Iris pigment epithelial cell (primary cell): ENCODE measurements around the gene MAML2.
"Not testable (repeated sequence)": the region's sequence is repeated elsewhere in the genome, so short reads cannot be mapped to it uniquely, and the experiment has no call there.

Source experiments
- DNase-seq: peaks from one replicate; pipeline ENCODE4 v3.0.0-alpha.2; 2011; ENCODE audit warnings: low read depth

MAML2 gene

DNA sequence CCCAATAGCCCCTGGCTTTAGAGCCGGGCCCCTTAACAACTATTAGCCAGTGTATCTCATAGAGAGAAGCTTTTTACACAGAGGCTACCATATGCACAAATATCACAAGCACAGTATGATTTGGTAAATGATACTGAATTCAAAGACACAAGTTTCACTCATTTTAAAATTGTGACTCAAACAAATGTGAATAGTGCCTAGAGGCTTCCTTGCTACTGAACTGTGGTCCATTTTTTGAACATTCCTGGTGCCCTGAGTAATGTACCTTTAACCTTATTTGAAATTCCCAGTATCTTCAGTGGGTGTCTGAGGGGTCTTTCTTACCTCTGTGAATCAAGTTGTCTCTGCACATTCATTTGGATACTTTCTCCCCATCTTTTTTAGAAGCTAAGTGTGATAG lies 156.2 kb downstream of the MAML2 start:
- no peak for DNase-seq

DNA sequence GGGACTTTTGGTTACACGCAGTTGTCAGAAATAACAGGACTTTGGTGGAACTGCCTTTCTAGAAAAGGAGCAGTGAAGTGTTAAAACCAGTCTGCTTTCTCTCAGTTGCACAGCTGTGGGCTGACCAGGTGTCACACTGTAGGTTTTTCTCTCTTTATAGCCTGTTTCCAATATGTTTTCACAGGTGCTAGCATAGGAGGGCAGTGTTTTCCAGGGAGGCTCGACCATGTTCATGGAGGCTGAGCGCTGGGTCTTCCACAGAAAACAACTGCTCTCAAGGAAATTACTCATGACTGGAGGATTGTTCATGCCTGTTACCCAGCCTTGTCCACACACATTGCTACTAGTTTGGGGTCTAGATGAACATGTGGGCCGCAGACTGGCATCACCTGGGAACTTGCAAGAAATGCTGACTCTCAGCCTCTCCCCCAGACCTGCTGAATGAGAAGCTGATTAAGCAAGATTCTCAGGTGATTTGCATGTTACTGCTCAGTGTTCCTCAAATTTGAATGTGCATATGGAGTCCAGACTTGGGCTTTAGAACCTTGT lies 157.7 kb downstream of the MAML2 start:
- DNase-seq = no peak

DNA sequence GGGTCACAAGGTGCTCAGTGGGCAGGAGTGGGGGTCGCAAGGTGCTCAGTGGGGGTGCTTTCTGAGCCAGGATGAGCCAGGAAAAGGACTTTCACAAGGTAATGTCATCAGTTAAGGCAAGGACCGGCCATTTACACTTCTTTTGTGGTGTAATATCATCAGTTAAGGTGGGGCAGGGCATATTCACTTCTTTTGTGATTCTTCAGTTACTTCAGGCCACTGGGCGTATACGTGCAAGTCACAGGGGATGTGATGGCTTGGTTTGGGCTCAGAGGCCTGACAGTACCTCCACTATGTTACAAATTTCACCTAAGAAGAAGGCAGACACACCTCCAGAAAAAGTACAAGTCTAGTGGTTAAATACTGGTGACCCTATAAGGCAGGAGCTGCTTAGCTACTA lies 162.1 kb downstream of the MAML2 start:
- DNase-seq = not testable (repeated sequence)

DNA sequence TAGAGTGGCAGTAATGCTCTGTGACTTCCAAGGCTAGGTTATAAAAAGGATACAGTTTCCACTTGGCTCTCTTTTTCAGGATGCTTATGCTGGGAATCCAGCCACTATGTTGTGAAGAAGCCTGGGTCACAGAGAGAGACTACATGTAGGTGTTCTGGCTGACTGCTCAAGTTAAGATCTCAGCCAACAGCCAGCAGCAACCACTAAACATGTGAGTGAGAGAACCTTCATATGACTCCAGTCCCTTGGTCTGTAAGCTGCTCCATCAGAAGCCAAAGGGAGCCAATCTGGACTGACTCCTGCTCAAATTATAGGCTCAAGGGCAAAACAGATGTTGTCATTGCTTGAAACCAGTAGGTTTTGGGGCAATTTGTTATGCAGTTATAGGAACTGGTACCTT lies 162.7 kb downstream of the MAML2 start:
- DNase-seq = no peak

DNA sequence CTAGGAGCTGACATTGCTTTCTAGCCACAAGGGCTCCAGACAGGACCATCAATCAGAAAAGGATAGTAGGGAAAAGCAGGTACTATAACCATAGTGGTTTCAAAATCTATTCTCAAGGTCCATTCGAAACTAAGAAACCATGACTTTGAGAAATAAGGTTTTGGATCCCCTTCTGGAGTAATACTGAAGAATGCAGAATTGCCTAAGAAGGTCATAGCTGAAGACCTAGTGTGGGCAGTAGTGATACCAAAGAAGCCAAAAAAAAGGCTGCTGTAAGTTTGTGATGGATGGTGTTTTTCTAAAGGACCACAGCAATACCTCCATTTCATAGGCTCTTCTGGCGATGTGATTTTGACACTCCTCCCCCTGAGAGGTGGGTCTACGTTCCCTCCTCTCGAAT lies 163.1 kb downstream of the MAML2 start:
- DNase-seq = no peak

DNA sequence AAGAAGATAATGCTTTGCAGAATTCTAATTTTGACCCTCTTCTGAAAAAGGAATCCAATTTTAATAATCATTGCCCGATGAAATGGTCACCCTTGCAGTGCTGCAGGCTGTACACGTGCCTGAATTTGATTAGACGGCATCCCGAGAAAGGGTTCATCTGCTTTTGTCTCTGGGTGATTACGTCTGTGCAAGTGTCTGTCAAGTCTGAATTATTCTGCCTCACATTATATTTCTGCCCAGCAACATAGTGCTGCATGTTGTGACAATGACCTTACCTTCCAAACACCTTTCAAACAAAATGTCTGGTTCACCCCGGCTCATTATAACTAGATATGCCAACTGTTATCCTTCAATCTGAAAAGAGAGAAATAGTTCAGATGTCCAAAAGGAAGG lies 164.1 kb downstream of the MAML2 start:
- DNase-seq = no peak

DNA sequence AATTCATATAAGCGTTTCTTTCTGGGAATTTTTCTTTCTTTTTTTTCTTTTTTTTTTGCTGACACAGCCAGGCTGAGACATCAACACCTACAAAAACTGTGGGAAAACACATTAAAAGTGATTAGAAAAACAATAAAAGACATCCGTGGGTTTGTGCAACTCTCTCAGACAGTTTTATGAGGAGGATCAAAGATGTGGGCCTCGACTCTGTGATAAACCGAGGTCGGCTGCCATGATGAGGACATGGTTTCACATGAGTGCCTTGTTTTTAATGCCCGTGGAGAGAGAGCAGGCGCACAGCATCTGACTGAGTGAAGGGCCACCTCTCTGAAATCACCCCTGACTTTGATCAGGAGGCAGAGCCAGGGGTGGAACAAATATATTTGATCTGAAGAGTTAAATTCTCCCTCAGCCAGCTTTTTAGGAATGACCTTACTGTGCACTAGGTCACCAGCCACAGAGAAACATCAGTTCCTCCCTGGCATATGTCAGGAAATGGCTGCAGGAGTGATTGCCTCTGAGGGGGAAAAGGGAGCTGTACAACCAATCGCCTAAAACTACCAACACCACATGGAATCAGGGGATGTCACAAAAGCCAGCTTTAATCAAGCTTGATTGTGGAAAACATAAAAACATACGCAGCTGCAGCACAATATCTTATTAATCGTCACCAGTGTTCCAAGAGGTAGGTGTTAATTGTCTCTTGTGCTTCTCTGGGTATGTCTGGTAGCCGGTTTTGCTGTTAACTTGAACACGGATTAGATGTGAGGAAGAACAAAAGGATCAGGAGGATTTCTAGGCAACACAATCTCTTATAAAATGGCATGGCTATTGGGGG lies 164.7 kb downstream of the MAML2 start:
- no peak for DNase-seq

DNA sequence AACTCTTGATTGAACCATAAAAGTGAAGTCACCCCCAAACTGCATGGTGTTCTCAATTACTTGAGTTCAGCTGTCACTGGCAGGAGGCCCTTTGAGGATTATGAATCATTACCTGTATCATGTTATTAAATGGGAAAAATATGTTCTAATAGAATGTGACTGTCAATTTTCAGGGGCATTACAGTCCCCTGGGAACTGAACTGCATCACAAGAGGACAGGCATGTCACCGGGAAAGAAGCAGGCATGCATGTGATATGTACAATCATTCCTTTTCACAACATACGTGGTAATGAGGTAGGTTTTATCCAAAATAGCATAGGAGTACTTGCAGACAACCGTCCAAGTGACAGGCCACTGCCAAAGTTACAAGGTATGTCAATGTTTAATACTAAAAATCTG lies 165.8 kb downstream of the MAML2 start:
- no peak for DNase-seq

DNA sequence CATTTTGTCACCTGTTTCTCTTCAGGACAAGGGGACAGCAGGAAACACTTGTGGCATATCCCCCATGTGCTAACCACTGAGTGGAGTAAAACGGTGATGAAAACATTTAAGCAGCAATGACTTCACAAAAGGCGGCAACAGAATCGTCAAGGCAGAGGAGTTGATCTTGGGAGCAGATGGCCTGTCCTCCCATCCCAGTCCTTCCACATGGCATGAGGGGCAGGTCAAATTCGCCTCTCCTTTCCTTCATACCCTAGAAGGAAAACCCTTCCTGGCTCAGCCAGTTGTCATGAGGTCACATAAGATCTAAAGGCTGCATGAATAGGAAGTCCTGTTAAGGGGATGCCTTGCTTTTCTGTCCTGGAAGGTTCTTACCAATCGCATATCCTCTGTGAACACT lies 169.1 kb downstream of the MAML2 start:
- no peak for DNase-seq

DNA sequence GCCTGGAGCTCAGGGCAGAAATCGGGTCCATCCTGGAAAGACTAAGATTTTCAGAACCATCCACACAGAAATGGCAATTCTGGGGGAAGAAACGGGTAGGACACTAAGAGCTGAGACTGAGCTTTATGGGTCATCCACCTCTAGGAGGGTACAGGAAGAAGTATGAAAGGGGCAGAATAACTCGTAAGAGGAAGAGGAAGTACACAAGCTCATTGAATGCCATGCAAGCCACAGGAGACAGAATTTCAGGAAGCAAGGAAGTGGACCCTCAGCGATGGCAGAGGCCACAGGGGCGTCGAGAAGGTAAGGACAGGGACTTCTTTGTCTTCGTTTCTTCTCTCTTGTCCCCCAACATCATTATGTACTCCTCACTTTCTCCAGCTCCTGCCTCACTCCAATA lies 169.6 kb downstream of the MAML2 start:
- DNase-seq = no peak

DNA sequence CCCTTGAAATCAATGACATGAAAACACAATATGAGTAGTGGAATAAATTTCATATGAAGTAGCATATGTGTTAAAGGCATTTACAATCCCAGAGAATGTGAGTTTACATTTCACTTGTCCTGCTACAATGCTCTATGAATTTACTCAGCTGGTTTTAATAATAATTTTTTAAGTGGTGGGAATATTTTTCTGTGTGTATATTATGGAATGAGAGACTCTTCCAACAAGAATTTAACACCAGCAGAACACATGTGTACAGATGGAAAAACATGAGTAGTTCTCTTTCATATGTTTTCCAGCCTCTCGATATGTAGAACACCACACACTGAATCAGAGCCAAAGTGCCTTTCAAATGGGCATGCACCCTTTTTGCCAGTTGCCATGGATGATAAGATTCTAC lies 170.4 kb downstream of the MAML2 start:
- DNase-seq = no peak

DNA sequence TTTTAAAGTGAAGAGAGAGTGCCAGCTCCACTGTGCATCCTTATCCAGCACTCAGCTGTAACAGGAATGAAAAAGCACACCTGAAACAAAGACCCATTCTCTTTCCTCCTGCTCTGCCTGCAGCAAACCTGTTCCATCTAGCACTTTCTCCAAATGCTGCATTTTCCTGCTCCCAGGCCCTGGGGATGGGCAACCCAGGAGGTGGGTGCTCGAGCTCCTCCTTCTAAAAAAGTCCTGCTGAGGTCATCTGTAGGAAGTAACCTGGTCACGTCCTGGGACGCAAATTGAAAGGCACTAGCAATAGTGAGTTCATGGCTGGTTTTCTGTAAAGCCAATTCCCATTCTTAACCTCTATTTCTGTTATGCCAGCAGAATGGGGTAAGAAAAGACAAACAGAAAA lies 173.7 kb downstream of the MAML2 start:
- DNase-seq = no peak

DNA sequence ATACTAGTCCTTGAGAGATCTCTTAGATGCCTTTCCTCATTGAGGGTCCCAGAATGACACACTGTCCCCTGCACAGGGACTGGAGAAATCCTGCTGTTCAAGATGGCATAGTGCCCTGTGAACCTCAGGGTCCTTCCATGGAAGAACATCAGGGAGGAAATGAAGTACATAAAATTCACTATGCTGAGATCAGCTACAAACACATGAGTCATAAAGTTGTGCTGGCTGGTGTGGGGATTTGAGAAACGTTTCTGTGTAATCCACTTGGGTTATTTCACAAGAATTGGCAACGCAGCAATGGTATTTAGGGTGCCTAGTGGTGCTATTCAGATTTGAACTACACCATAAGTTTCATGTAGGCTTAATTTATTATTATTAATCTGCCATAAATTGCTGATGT lies 174.4 kb downstream of the MAML2 start:
- DNase-seq = peak; percentile 97

DNA sequence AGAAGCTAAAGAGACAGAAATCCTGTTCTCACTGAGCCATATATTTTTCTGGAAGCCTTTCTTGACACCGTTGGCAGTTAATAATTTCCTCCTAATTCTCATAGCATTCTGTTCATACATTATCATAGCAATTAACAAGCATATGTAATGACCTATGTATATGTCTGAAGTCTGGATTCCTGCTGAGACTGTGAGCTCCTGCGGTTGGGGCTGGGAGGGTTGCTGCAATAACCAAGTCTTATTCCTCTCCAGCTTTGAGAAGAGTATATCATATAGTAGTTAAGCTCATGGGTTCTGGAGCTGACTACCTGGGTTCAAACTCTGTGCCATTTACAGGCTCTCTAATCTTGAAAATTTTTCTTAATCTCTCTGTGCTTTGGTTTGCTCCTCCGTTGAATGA lies 175.2 kb downstream of the MAML2 start:
- no peak for DNase-seq

DNA sequence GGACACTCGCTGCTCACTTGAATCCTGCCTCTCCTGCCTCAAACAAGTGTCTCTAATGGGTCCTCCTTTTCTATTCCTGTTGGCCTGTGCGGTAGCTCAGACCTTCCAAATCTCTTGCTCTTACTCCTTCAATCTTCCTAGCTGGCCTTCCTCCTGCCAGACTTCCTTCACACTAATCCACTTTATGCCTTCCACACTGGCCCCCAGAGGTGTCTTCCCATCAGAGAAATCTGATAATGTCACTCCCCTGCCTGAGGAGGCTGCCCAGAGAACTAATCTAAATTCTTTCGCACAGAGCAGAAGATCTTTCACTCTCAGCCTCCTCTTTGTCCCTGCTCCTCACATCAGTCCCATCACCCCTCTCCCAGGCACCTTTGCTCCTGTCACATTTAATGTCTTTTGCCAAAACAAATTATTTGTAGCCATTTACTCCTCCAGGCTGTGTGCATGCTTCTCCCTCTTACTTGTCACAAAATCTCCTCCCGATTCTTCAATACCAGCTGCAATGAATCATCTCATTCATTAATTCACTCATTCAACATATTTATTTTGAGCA lies 175.7 kb downstream of the MAML2 start:
- DNase-seq = no peak

DNA sequence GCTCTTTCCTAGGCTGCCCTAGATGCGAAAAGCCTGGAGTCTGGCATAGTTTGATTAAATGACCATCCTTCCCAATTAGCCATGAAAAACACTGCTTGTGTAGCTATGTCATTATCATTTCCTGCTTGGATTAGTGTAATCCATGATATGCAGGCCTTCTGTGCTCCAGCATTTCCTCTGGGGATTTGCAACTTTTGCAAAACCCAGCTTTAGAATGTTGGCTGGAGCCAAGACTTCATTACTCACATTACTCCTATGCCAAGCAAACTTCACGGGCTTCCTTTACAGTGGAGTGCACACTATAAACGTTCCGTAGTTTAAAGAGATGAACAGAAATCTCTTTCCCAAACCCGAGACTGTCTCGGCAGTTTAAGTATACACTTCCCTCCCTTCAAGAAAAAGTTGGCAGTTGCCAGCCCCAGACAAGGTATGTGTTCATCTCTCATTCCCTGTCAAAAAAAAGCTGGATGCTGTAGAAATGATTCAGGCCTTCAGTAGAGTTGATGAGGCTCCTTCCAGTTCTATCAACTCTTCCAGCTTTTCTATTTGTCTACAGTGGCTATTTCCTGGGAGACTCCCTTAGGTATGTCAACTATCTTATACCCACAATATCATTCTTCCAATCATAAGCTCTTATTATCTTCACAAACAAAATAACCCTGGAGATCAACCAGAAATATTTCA lies 180.0 kb downstream of the MAML2 start:
- peak; percentile 95 for DNase-seq

DNA sequence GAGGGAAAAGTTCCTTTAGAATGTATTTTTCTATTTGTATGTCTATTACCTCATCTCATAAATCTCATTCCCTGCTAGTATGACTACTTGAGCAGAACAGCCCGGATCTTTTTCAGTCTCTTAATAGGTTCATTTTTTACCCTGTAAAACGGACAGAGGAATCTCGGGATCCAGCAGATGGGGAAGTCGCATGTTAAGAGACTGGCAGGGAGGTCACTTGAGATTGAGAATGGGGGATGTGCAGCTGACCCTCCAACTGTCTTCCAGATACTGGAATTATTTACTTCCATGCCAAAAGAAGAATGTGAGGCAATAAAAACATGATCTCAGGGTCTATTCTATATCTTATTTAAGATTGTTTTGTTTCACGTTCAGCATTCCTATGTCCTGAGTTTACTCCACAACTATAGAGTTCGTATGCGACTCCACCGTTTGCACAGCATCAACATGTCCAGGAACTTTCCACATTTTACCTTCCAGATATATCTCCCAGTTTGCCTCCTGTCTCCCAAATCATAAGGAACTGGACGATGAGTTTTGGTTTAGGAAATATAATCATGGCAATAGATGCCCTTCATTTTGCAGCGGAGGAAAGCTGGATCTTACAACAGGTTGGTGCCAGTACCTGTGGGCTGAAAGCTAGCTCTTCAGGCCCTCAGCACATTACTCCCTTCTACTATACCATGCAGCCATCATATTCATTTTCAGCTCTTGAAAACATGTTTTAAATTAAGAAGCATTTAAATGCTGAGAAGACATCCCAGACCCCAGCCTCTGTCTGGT lies 181.5 kb downstream of the MAML2 start:
- peak; percentile 66 for DNase-seq

DNA sequence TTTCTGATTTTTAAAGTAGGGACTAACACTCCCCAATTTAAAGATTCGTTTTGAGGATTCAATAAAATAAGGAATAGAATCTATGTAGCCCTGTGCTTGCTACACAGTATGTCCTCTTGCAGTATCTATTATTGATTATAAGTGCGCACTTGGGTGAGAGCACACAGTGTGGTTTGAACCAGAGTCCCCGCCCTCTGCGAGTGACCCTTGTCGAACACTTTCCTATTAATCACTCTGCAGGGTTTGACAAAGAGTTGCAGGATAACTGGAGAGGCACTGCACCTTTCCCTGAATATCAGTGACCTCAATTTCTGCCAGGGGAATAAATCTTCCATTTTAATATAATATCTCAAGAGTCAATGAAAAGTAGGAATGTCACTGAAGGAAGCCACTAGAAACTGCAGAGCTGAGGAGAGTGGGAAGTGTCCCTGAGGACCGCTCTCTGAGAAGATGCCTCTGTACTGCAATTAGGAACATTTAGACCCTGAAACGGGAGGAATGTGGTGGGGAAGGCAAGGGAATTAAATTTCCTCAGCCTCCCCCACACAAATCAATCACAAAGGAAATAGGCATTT lies 182.2 kb downstream of the MAML2 start:
- no peak for DNase-seq

DNA sequence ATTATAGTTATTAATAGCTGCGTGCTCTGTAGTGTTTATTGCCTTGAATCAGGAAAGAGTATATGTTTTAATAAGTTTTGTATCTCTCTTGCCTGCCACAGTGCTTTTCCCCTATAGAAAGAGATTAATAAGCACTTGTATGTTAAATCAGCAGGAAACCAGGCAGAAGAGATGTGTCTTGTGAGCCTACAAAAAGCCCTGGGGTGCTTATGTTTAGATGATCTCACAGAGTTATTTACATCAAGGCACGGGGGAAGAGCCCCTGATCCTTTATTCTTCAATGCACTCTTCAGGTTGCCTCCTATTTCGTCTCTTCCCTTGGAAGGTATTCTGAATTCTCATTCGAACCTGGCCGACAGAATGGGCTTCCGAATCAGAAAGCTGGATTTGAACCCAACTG lies 183.0 kb downstream of the MAML2 start:
- DNase-seq = no peak

DNA sequence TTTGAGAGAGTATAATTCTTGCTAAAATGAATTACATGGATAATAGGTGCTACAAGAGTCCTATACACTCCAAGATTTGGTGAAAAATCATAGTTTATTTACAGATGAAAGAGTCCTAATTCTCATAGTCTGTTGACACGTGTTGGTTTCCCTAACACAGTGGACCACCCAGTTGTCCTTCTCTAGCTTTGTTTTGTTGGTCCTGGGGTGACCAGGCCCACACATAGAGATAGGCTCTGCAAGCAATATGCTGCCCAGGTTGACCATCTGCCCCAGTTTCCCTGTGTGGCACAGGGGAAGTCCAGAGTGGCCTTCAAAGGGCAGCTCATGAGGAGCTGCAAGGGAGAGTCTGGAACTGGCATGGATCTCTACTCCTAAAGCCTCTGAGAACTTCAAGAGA lies 184.9 kb downstream of the MAML2 start:
- no peak for DNase-seq

DNA sequence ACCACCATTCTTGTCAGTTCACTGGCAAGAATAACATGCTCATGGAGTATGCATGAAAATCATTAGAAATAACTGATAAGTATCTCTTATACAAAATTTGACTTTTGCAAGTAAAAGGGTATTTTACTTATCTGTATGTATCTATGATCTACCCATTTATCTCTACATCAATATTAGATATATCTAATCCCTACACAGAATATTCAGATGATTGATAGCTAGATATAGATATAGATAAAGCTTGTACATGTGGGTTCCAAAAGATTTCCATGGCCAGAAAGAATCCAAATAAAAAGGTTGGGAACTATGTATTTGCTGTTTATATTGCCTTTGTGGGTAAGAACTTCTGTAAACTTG lies 185.5 kb downstream of the MAML2 start:
- no peak for DNase-seq

DNA sequence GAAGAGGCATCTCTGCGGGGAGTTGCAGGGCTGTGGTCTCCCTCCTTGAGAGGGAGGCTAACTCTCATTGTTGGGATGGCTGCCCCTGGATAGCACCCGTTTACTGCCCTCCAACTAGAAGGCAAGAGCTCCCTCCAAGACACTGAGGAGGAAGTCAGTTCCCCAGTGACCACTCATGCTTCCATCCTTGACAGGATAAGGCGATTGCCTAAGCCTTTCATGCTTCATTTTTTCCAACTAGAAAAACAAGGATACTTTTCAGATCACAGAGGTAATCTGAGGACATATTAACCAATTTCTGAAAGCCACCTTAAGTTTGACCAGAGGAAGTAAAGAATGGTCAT lies 186.6 kb downstream of the MAML2 start:
- no peak for DNase-seq
